K562 (cell line): ENCODE results near the gene DNAH8. TPM values are rescaled to one million over a fixed set of nuclear protein-coding genes. Genes with fewer than 3 reads are reported as not detected.

Experiments
- ATAC-seq: fragments of 200-7000 bp; cut with Tn5 transposase; 3 replicates; pipeline ENCODE4 v1.9.1; 2020; ENCODE audit warnings: moderate library complexity
- BruUV-seq: library from RNA; stranded (reverse); fragments of 400-500 nt; replicated peaks from 2 replicates; lab custom pipeline; 2021; lab: Mats Ljungman, UMichigan
- CTCF ChIA-PET: fragments of 300-600 bp; formaldehyde crosslinking; extraction: SDS; loops from one replicate; lab custom pipeline; 2021; ENCODE audit warnings: low intra/inter-chr PET ratio; lab: Yijun Ruan, JAX
- POLR2A ChIA-PET: fragments of 300-600, 350-650 bp; sonication (Branson Sonifier 250); formaldehyde crosslinking; extraction: SDS; loops from one replicate; lab custom pipeline; 2021; ENCODE audit warnings: antibody characterized with exemption, inconsistent platforms; lab: Yijun Ruan, JAX
- DNase-seq, 4 experiments: peaks; one replicate each; pipeline versions ENCODE4 v3.0.0 to v3.0.0-alpha.2; 2011 to 2018; ENCODE audit warnings: low spot score in 3 of 4, mixed read lengths in 3 of 4; ENCODE audit errors: extremely low read depth in 1 of 4
- FAIRE-seq: peaks from 2 replicates; lab custom pipeline; 2011; peaks lifted over from hg19 to GRCh38; lab: Jason Lieb, UNC
- H2AFZ ChIP-seq: 2 replicates; pipeline ENCODE4 v1.6.0; 2011; ENCODE audit warnings: low read depth, low read length, control low read depth, inconsistent platforms
- H3K27ac ChIP-seq: fragments of 200-600 bp; 3 replicates; pipeline ENCODE4 v1.8.0; 2011; ENCODE audit warnings: low read depth, mild to moderate bottlenecking, control low read depth, inconsistent platforms, low read length, moderate library complexity, mixed read lengths; ENCODE audit errors: extremely low read depth
- H3K27me3 ChIP-seq, 2 experiments: fragments of 300-600 bp in 1 of 2; 2 replicates in 1 of 2; 3 replicates in 1 of 2; pipeline versions ENCODE4 v1.6.0 to v1.8.0; 2011; ENCODE audit warnings: inconsistent platforms in 2 of 2, low read length in 2 of 2, mild to moderate bottlenecking in 1 of 2, mixed read lengths in 1 of 2, moderate library complexity in 1 of 2; ENCODE audit not compliant: control insufficient read depth in 2 of 2, insufficient read depth in 2 of 2
- H3K36me3 ChIP-seq: fragments of 300-600 bp; 3 replicates; pipeline ENCODE4 v1.8.0; 2011; ENCODE audit warnings: mild to moderate bottlenecking, low read length, inconsistent platforms; ENCODE audit not compliant: control insufficient read depth, insufficient read depth
- H3K4me1 ChIP-seq, 2 experiments: fragments of 200-600 bp in 1 of 2; replicated peaks in 1 of 2; 2 replicates in 1 of 2; 3 replicates in 1 of 2; pipeline versions ENCODE4 v1.5.1 to v1.8.0; 2011; ENCODE audit warnings: inconsistent platforms in 2 of 2, low read length in 2 of 2, mild to moderate bottlenecking in 1 of 2, mixed read lengths in 1 of 2, moderate library complexity in 1 of 2; ENCODE audit not compliant: control insufficient read depth in 2 of 2, insufficient read depth in 2 of 2
- H3K4me2 ChIP-seq: 2 replicates; pipeline ENCODE4 v1.6.1; 2011; ENCODE audit warnings: low read length, control low read depth, inconsistent platforms, mixed read lengths; ENCODE audit not compliant: insufficient read depth
- H3K4me3 ChIP-seq: fragments of 200-600 bp; sonication (generic), shearing (Covaris generic); 2 replicates; pipeline ENCODE4 v1.5.1; 2016; ENCODE audit warnings: control low read depth, inconsistent platforms
- H3K79me2 ChIP-seq: fragments of 200-600 bp; 3 replicates; pipeline ENCODE4 v1.8.0; 2011; ENCODE audit warnings: low read length, inconsistent platforms; ENCODE audit not compliant: control insufficient read depth, insufficient read depth
- H3K9ac ChIP-seq, 2 experiments: 2 replicates each; pipeline versions ENCODE4 v1.6.0 to v1.6.1; 2011; ENCODE audit warnings: low read depth in 2 of 2, low read length in 2 of 2, control low read depth in 1 of 2, inconsistent platforms in 1 of 2, mild to moderate bottlenecking in 1 of 2, mixed read lengths in 1 of 2; ENCODE audit not compliant: insufficient read depth in 1 of 2
- H3K9me1 ChIP-seq: one replicate; pipeline ENCODE4 v1.6.0; 2011; ENCODE audit warnings: inconsistent platforms, mild to moderate bottlenecking, low read length, moderate library complexity; ENCODE audit not compliant: control insufficient read depth, insufficient read depth
- H3K9me3 ChIP-seq: replicated peaks from 2 replicates; pipeline ENCODE4 v1.5.1; 2011; ENCODE audit warnings: low read depth, low read length, inconsistent platforms; ENCODE audit not compliant: control insufficient read depth, insufficient read depth
- H4K20me1 ChIP-seq: replicated peaks from 2 replicates; pipeline ENCODE4 v1.6.1; 2011; ENCODE audit warnings: low read length, inconsistent platforms, mixed read lengths; ENCODE audit not compliant: control insufficient read depth, insufficient read depth
- ATF7 ChIP-seq: fragments of 450-650 bp; IDR thresholded peaks from 2 replicates; pipeline ENCODE4 v1.7.1; 2014; ENCODE audit warnings: mild to moderate bottlenecking, moderate library complexity
- KHSRP ChIP-seq: fragments of 450-650 bp; IDR thresholded peaks from 2 replicates; pipeline ENCODE4 v1.6.1; 2017
- MECOM ChIP-seq: fragments of 250-450 bp; sonication (Bioruptor Pico); IDR thresholded peaks from 2 replicates; pipeline ENCODE4 v1.8.0; 2022; ENCODE audit warnings: inconsistent platforms
- NFE2L1 ChIP-seq: fragments of 450-650 bp; IDR thresholded peaks from 2 replicates; pipeline ENCODE4 v1.6.1; 2016; ENCODE audit warnings: missing genetic modification characterization, low read depth, mild to moderate bottlenecking, missing compliant biosample characterization, moderate library complexity, borderline replicate concordance
- NR4A1 ChIP-seq, 2 experiments: fragments of 250-450 bp in 1 of 2; fragments of 450-650 bp in 1 of 2; sonication (Bioruptor Pico) in 1 of 2; IDR thresholded peaks; 2 replicates each; pipeline versions ENCODE4 v1.4.0 to v1.6.1; 2016 to 2020; ENCODE audit warnings: mild to moderate bottlenecking in 2 of 2, missing compliant biosample characterization in 1 of 2, missing genetic modification characterization in 1 of 2, moderate library complexity in 1 of 2
- PHF21A ChIP-seq: fragments of 450-650 bp; IDR thresholded peaks from 2 replicates; pipeline ENCODE4 v1.6.1; 2017; ENCODE audit warnings: low read depth, borderline replicate concordance
- POLR2AphosphoS5 ChIP-seq: IDR thresholded peaks from 2 replicates; pipeline ENCODE4 v1.6.1; 2011; ENCODE audit warnings: mild to moderate bottlenecking, low read depth, low read length, moderate library complexity; ENCODE audit not compliant: control insufficient read depth, insufficient read depth
- RHOXF2B ChIP-seq: fragments of 250-450 bp; sonication (Bioruptor Pico); conservative IDR thresholded peaks from 2 replicates; pipeline ENCODE4 v1.5.1; 2021
- TCF3 ChIP-seq: sonication (generic); formaldehyde crosslinking; IDR thresholded peaks from 2 replicates; pipeline ENCODE4 v1.4.0; 2020; ENCODE audit warnings: mild to moderate bottlenecking, missing genetic modification reagents
- ZFP1 ChIP-seq: fragments of 450-650 bp; formaldehyde crosslinking; IDR thresholded peaks from 2 replicates; pipeline ENCODE4 v1.4.0; 2020; ENCODE audit warnings: mild to moderate bottlenecking, mixed read lengths
- ZNF140 ChIP-seq: fragments of 250-450 bp; sonication (Bioruptor Pico); IDR thresholded peaks from 2 replicates; pipeline ENCODE4 v1.8.0; 2021; ENCODE audit warnings: moderate library complexity, mild to moderate bottlenecking, inconsistent platforms
- ZNF668 ChIP-seq: fragments of 250-450 bp; sonication (Bioruptor Pico); IDR thresholded peaks from 2 replicates; pipeline ENCODE4 v1.8.0; 2022; ENCODE audit warnings: mild to moderate bottlenecking, inconsistent platforms
- WGBS: fragments of 100-300 bp; shearing (Covaris generic); methylation state at CpG from one replicate; pipeline ENCODE4 v1.1.6; 2016; ENCODE audit warnings: low coverage, mixed read lengths; ENCODE audit not compliant: insufficient coverage; ENCODE audit errors: missing lambda C conversion rate; 5-methylcytosine and 5-hydroxymethylcytosine counted together
- in situ Hi-C: fragments of 300-500 bp; cut with MboI; formaldehyde crosslinking; loops from 4 replicates; pipeline ENCODE4 v1.15.0; 2018; ENCODE audit warnings: inconsistent platforms, mixed read lengths
- intact Hi-C: fragments of 100-400 bp; cut with micrococcal nuclease; formaldehyde crosslinking; loops from 2 replicates; pipeline ENCODE4 v1.14.2; 2022
- polyA plus RNA-seq, 8 experiments: library from polyadenylated mRNA; depleted of rRNA in 4 of 8; stranded (reverse) in 5 of 8; unstranded in 3 of 8; fragments of >200 nt; fragmentation: Nextera tagmentation in 2 of 8; fragmentation: Illumina TruSeq in 1 of 8; extraction: Ambion mirVana in 2 of 8; extraction: Trizol in 1 of 8; gene quantifications; 2 replicates each; pipeline versions ENCODE4 v1.2.1 to v1.2.3, GENCODE V29; 2011 to 2014; ENCODE audit warnings: inconsistent platforms in 1 of 8, missing spikeins in 1 of 8
- total RNA-seq, 7 experiments: library from RNA; depleted of rRNA in 6 of 7; stranded (reverse); fragments of >200 nt in 6 of 7; fragmentation: Illumina TruSeq in 2 of 7; extraction: Trizol in 2 of 7; gene quantifications; 2 replicates each; pipeline versions ENCODE4 v1.2.1 to v1.2.3, GENCODE V29; 2011 to 2021; ENCODE audit warnings: low replicate concordance in 1 of 7
- TF ChIP-seq, protein P1 (sequence below): fragments of 450-650 bp; IDR thresholded peaks from one replicate; pipeline ENCODE4 v1.6.1; 2018; ENCODE audit warnings: mild to moderate bottlenecking, moderate library complexity; ENCODE audit not compliant: partially characterized antibody
- TF ChIP-seq, protein P2 (sequence below), 3 experiments: fragments of 200-800 bp in 1 of 3; sonication (Bioruptor generic) in 1 of 3; sonication (generic) in 1 of 3; formaldehyde crosslinking in 1 of 3; IDR thresholded peaks; 2 replicates each; pipeline versions ENCODE4 v1.6.1 to v1.8.0; 2016 to 2022; ENCODE audit warnings: mild to moderate bottlenecking in 2 of 3, missing compliant biosample characterization in 2 of 3, missing genetic modification characterization in 2 of 3, missing genetic modification reagents in 1 of 3

The DNAH8 gene
- total and polyA plus RNA-seq, 9 of the 15 experiments (the other 6 are each of a cell fraction or from before 2014, with no cell fraction given), result 1.2 to 4.2 (median 2.9) TPM

GRCh38 chr6:39008737-39009136 lies 293.6 kb downstream of the DNAH8 start:
- CTCF ChIA-PET, result no interaction called here
- Histone ChIP-seq H3K9me1 (no peaks in the 10 kb centered on the region), H4K20me1 (no peaks in the 10 kb centered on the region)
- ATAC-seq (no peak), FAIRE-seq (no peak)
- TF ChIP-seq MECOM (CRISPR knock-in tag), result no peak
- no peak for TF ChIP-seq POLR2AphosphoS5
- TF ChIP-seq TCF3 (CRISPR knock-in tag), result no peak
- TF ChIP-seq NFE2L1 (tag), result no peak
- TF ChIP-seq, all 486 proteins: peak for 0
- WGBS, result 5% methylated on average over 1 of the region's 1 CpG
- no peaks in the 10 kb centered on the region for H3K27me3 ChIP-seq
- H3K4me1 ChIP-seq, result peaks cover 6 to 24% of the 10 kb centered on the region in 2 experiments
- no peak overlapping the region for H3K27ac ChIP-seq
- H3K36me3 ChIP-seq, result no peaks in the 10 kb centered on the region
- in situ Hi-C loops, result no loop called here
- H3K4me3 ChIP-seq, result no peak overlapping the region
- no peak overlapping the region for H3K4me2 ChIP-seq
- no peaks in the 10 kb centered on the region for H3K9me3 ChIP-seq
- no peak overlapping the region for H3K9ac ChIP-seq
- no TSS peak for BruUV-seq
- DNase-seq, result no peak
- no peaks in the 10 kb centered on the region for H3K79me2 ChIP-seq
- no peak overlapping the region for H2AFZ ChIP-seq
- intact Hi-C loops, result no loop called here
- POLR2A ChIA-PET, result interaction anchor here (1.3 kb wide), 1 partner anchor 9 kb away, joined by 4 read pairs; no protein-coding TSS in a partner anchor

DNA sequence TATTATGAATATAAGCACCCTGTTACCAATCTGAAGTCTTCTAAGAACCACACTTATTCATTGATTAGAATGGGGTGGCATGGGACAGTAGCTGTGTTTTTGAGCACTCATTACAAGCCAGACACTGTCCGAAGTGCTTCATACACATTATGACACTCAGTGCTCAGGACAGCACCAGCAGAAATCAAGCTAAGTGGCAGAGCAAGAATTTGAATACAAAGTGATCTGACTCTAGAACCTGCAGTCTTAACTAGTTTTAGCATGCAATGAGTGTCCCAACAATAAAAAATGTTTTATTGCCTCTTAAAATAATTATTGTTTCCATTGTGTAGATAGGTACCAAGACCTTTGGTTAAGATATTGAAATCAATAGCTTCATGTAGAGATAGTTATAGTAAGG lies 294.4 kb downstream of the DNAH8 start:
- Histone ChIP-seq H2AFZ (no peak overlapping the region), H3K36me3 (no peaks in the 10 kb centered on the region), H3K9ac (no peak overlapping the region), H3K27me3 (peaks cover 0 to 1% of the 10 kb centered on the region in 2 experiments; a peak in 1 of 5 replicates), H3K9me3 (no peaks in the 10 kb centered on the region), H3K79me2 (no peaks in the 10 kb centered on the region), H3K4me3 (no peak overlapping the region), H3K27ac (no peak overlapping the region), H3K4me2 (no peak overlapping the region), H3K9me1 (no peaks in the 10 kb centered on the region), H3K4me1 (peaks cover 6 to 24% of the 10 kb centered on the region in 2 experiments), H4K20me1 (no peaks in the 10 kb centered on the region)
- in situ Hi-C loops, result no loop called here
- no peak for DNase-seq
- intact Hi-C loops, result no loop called here
- BruUV-seq, result no TSS peak
- no peak for FAIRE-seq
- no peak for ATAC-seq
- ChIA-PET CTCF (no interaction called here), POLR2A (interaction anchor here (0.5 to 1.4 kb wide), 2 partner anchors 12 kb away, joined by 4 to 5 read pairs; no protein-coding TSS in a partner anchor)
- WGBS, result 17% methylated on average over 1 of the region's 1 CpG
- TF ChIP-seq RHOXF2B (CRISPR knock-in tag), result no peak
- no peak for TF ChIP-seq ZNF668 (CRISPR knock-in tag)
- TF ChIP-seq KHSRP, result no peak
- TF ChIP-seq NR4A1 (CRISPR knock-in tag; IDR thresholded peaks at IDR 0.05), result no peak
- no peak for TF ChIP-seq NR4A1 (tag; IDR thresholded peaks at IDR 0.05)
- TF ChIP-seq, protein P1, sequence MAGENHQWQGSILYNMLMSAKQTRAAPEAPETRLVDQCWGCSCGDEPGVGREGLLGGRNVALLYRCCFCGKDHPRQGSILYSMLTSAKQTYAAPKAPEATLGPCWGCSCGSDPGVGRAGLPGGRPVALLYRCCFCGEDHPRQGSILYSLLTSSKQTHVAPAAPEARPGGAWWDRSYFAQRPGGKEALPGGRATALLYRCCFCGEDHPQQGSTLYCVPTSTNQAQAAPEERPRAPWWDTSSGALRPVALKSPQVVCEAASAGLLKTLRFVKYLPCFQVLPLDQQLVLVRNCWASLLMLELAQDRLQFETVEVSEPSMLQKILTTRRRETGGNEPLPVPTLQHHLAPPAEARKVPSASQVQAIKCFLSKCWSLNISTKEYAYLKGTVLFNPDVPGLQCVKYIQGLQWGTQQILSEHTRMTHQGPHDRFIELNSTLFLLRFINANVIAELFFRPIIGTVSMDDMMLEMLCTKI, result no peak
- TF ChIP-seq, protein P2, sequence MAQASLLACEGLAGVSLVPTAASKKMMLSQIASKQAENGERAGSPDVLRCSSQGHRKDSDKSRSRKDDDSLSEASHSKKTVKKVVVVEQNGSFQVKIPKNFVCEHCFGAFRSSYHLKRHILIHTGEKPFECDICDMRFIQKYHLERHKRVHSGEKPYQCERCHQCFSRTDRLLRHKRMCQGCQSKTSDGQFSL (CRISPR knock-in tag; IDR thresholded peaks at IDR 0.05), result no peak
- TF ChIP-seq, protein P2 (tag; IDR thresholded peaks at IDR 0.05), result no peak
- no peak for TF ChIP-seq ZFP1 (CRISPR knock-in tag)
- TF ChIP-seq ZNF140 (CRISPR knock-in tag), result no peak
- no peak for TF ChIP-seq ATF7
- TF ChIP-seq PHF21A, result no peak
